Esophagus (tissue), 2 donors: Measurements from ENCODE around the gene EED. TPM values are rescaled to one million over a fixed set of nuclear protein-coding genes. Genes with fewer than 3 reads are reported as not detected.

ENCODE experiments used
- H3K27ac ChIP-seq, 2 donors: one replicate each; pipeline ENCODE4 v1.5.1; 2013; ENCODE audit warnings: low read depth in 2 of 2, mild to moderate bottlenecking in 2 of 2, inconsistent platforms in 1 of 2, low read length in 1 of 2, moderate library complexity in 1 of 2
- H3K27me3 ChIP-seq, 2 donors: one replicate each; pipeline ENCODE4 v1.6.1; 2013; ENCODE audit warnings: low read length in 2 of 2, control low read depth in 1 of 2, mild to moderate bottlenecking in 1 of 2; ENCODE audit not compliant: insufficient read depth in 2 of 2, control insufficient read depth in 1 of 2
- H3K36me3 ChIP-seq, 2 donors: one replicate each; pipeline ENCODE4 v1.6.1; 2013; ENCODE audit warnings: low read length in 1 of 2; ENCODE audit not compliant: control insufficient read depth in 2 of 2, insufficient read depth in 2 of 2
- H3K4me1 ChIP-seq, 2 donors: one replicate each; pipeline ENCODE4 v1.6.1; 2013; ENCODE audit warnings: low read length in 1 of 2; ENCODE audit not compliant: control insufficient read depth in 2 of 2, insufficient read depth in 2 of 2
- H3K4me3 ChIP-seq, 2 donors: one replicate each; pipeline ENCODE4 v1.5.1; 2013; ENCODE audit warnings: low read length in 2 of 2, mild to moderate bottlenecking in 2 of 2, low read depth in 1 of 2, moderate library complexity in 1 of 2
- H3K9me3 ChIP-seq, 2 donors: one replicate each; pipeline ENCODE4 v1.6.1; 2013; ENCODE audit warnings: mild to moderate bottlenecking in 2 of 2, low read depth in 1 of 2, low read length in 1 of 2, moderate library complexity in 1 of 2; ENCODE audit not compliant: control insufficient read depth in 2 of 2, insufficient read depth in 1 of 2
- WGBS, 2 donors: extraction: QIAGEN DNeasy Blood & Tissue Kit; methylation state at CpG; one replicate each; pipeline ENCODE4 v1.1.7; 2013; 5-methylcytosine and 5-hydroxymethylcytosine counted together
- polyA plus RNA-seq, 2 donors: library from polyadenylated mRNA; stranded (reverse); fragments of 200-250 nt; gene quantifications; one replicate each; pipeline ENCODE4 v1.2.3, GENCODE V29; 2013
- donor health status: healthy with polysubstance abuse.
- donor health status: Bipolar disorder and iron deficiency.

EED gene
- polyA plus RNA-seq, 2 donors, result 11.7 to 16.8 TPM

GRCh38 chr11:86259730-86260129 is 15.2 kb downstream of the EED start:
- Histone ChIP-seq H3K27ac (no peak overlapping the region), H3K27me3 (no peaks in the 10 kb centered on the region), H3K4me1 (no peaks in the 10 kb centered on the region), H3K36me3 (peaks cover 3 to 11% of the 10 kb centered on the region in 2 donors), H3K4me3 (no peak overlapping the region), H3K9me3 (no peaks in the 10 kb centered on the region)
- WGBS, 2 donors, result 27 to 38% methylated on average over 1 of the region's 1 CpG

GRCh38 chr11:86261328-86261727 is 16.8 kb downstream of the EED start:
- no peaks in the 10 kb centered on the region for H3K4me1 ChIP-seq
- no peak overlapping the region for H3K27ac ChIP-seq
- H3K36me3 ChIP-seq, result peaks cover 3 to 11% of the 10 kb centered on the region in 2 donors
- H3K4me3 ChIP-seq, result no peak overlapping the region
- H3K27me3 ChIP-seq, result no peaks in the 10 kb centered on the region
- H3K9me3 ChIP-seq, result no peaks in the 10 kb centered on the region
- WGBS, 2 donors, result 91 to 95% methylated on average over 3 of the region's 3 CpGs

GRCh38 chr11:86262387-86262786 is 17.8 kb downstream of the EED start:
- Histone ChIP-seq H3K4me3 (no peak overlapping the region), H3K27me3 (no peaks in the 10 kb centered on the region), H3K36me3 (peaks cover 3 to 8% of the 10 kb centered on the region in 2 donors), H3K4me1 (no peaks in the 10 kb centered on the region), H3K27ac (no peak overlapping the region), H3K9me3 (no peaks in the 10 kb centered on the region)
- 95 to 97% methylated on average over 6 of the region's 6 CpGs for WGBS, 2 donors

GRCh38 chr11:86264649-86265048 is 20.1 kb downstream of the EED start:
- 96 to 97% methylated on average over 2 of the region's 2 CpGs for WGBS, 2 donors
- H3K27ac ChIP-seq, result no peak overlapping the region
- H3K4me1 ChIP-seq, result no peaks in the 10 kb centered on the region
- H3K27me3 ChIP-seq, result no peaks in the 10 kb centered on the region
- no peaks in the 10 kb centered on the region for H3K9me3 ChIP-seq
- H3K36me3 ChIP-seq, result peaks cover 3 to 8% of the 10 kb centered on the region in 2 donors
- no peak overlapping the region for H3K4me3 ChIP-seq

- no peaks in the 10 kb centered on the region for H3K27me3 ChIP-seq
- no peak overlapping the region for H3K4me3 ChIP-seq
- no peak overlapping the region for H3K27ac ChIP-seq
- no peaks in the 10 kb centered on the region for H3K4me1 ChIP-seq
- peaks cover 3 to 8% of the 10 kb centered on the region in 2 donors for H3K36me3 ChIP-seq
- no peaks in the 10 kb centered on the region for H3K9me3 ChIP-seq
Observed at GRCh38 chr11:86265194-86265593, 20.6 kb downstream of the EED start.

GRCh38 chr11:86269645-86270044 is 25.1 kb downstream of the EED start:
- no peaks in the 10 kb centered on the region for H3K27me3 ChIP-seq
- 78 to 90% methylated on average over 1 of the region's 1 CpG for WGBS, 2 donors
- no peak overlapping the region for H3K4me3 ChIP-seq
- no peaks in the 10 kb centered on the region for H3K36me3 ChIP-seq
- H3K9me3 ChIP-seq, result no peaks in the 10 kb centered on the region
- H3K4me1 ChIP-seq, result no peaks in the 10 kb centered on the region
- H3K27ac ChIP-seq, result no peak overlapping the region

GRCh38 chr11:86274503-86274902 is 29.9 kb downstream of the EED start:
- Histone ChIP-seq H3K36me3 (peaks cover 0 to 3% of the 10 kb centered on the region in 2 donors), H3K27ac (no peak overlapping the region), H3K4me3 (no peak overlapping the region), H3K4me1 (no peaks in the 10 kb centered on the region), H3K9me3 (no peaks in the 10 kb centered on the region), H3K27me3 (no peaks in the 10 kb centered on the region)
- WGBS, 2 donors, result 93 to 95% methylated on average over 6 of the region's 6 CpGs

- Histone ChIP-seq H3K4me1 (no peaks in the 10 kb centered on the region), H3K4me3 (no peak overlapping the region), H3K27me3 (no peaks in the 10 kb centered on the region), H3K9me3 (no peaks in the 10 kb centered on the region), H3K36me3 (peaks cover 0 to 3% of the 10 kb centered on the region in 2 donors), H3K27ac (no peak overlapping the region)
- 60 to 66% methylated on average over 4 of the region's 4 CpGs for WGBS, 2 donors
Observed at GRCh38 chr11:86274999-86275398, 30.4 kb downstream of the EED start.

GRCh38 chr11:86275493-86276370 is 31.2 kb downstream of the EED start:
- Histone ChIP-seq H3K9me3 (no peaks in the 10 kb centered on the region), H3K27ac (no peak overlapping the region), H3K27me3 (no peaks in the 10 kb centered on the region), H3K36me3 (peaks cover 0 to 3% of the 10 kb centered on the region in 2 donors), H3K4me1 (no peaks in the 10 kb centered on the region), H3K4me3 (no peak overlapping the region)
- 89 to 93% methylated on average over 2 of the region's 2 CpGs for WGBS, 2 donors

- Histone ChIP-seq H3K27ac (no peak overlapping the region), H3K4me1 (no peaks in the 10 kb centered on the region), H3K27me3 (no peaks in the 10 kb centered on the region), H3K9me3 (no peaks in the 10 kb centered on the region), H3K36me3 (peaks cover 0 to 3% of the 10 kb centered on the region in 2 donors), H3K4me3 (no peak overlapping the region)
- WGBS, 2 donors, result 89 to 93% methylated on average over 1 of the region's 1 CpG
Observed at GRCh38 chr11:86277741-86278140, 33.2 kb downstream of the EED start.
